GM12878 (cell line): Measurements from ENCODE around the gene MAML2. TPM values are rescaled to one million over a fixed set of nuclear protein-coding genes. Genes with fewer than 3 reads are reported as not detected.

ENCODE experiments used
- ATAC-seq: fragments of 200-7000 bp; cut with Tn5 transposase; 3 replicates; pipeline ENCODE4 v1.9.1; 2020; ENCODE audit warnings: mild to moderate bottlenecking, moderate library complexity
- BruUV-seq: library from RNA; stranded (reverse); fragments of 400-500 nt; replicated peaks from 2 replicates; lab custom pipeline; 2021; lab: Mats Ljungman, UMichigan
- CTCF ChIA-PET: fragments of 300-600 bp; sonication (Branson Sonifier 250); formaldehyde crosslinking; extraction: SDS; loops from one replicate; lab custom pipeline; 2021; ENCODE audit warnings: inconsistent platforms; lab: Yijun Ruan, JAX
- POLR2A ChIA-PET: fragments of 350-600 bp; formaldehyde crosslinking; extraction: SDS; loops from one replicate; lab custom pipeline; 2021; ENCODE audit warnings: inconsistent platforms; lab: Charles Lee
- RAD21 ChIA-PET: fragments of 300-600 bp; sonication (Branson Sonifier 250); formaldehyde crosslinking; loops from one replicate; lab custom pipeline; 2023; ENCODE audit warnings: antibody characterized with exemption; ENCODE audit not compliant: unreplicated experiment; lab: Charles Lee
- SMC1A ChIA-PET: fragments of 300-600 bp; sonication (Branson Sonifier 250); formaldehyde crosslinking; loops from one replicate; lab custom pipeline; 2023; ENCODE audit not compliant: unreplicated experiment, uncharacterized antibody; lab: Charles Lee
- DNase-seq: peaks from one replicate; pipeline ENCODE4 v3.0.0-alpha.2; 2011; ENCODE audit warnings: low read depth, low spot score
- FAIRE-seq: peaks from 3 replicates; lab custom pipeline; 2011; peaks lifted over from hg19 to GRCh38; lab: Jason Lieb, UNC
- H2AFZ ChIP-seq: 2 replicates; pipeline ENCODE4 v1.6.0; 2011; ENCODE audit warnings: low read depth, low read length, control low read depth; ENCODE audit not compliant: control insufficient read depth
- H3K27ac ChIP-seq: 2 replicates; pipeline ENCODE4 v1.5.1; 2011; ENCODE audit warnings: control low read depth; ENCODE audit not compliant: control insufficient read depth, insufficient read depth
- H3K27me3 ChIP-seq, 2 experiments: replicated peaks in 1 of 2; 2 replicates each; pipeline versions ENCODE4 v1.6.0 to v1.6.1; 2011; ENCODE audit warnings: low read length in 1 of 2; ENCODE audit not compliant: control insufficient read depth in 2 of 2, insufficient read depth in 2 of 2
- H3K36me3 ChIP-seq, 2 experiments: 2 replicates each; pipeline ENCODE4 v1.5.1; 2011; ENCODE audit warnings: low read length in 1 of 2; ENCODE audit not compliant: control insufficient read depth in 2 of 2, insufficient read depth in 2 of 2
- H3K4me1 ChIP-seq: 2 replicates; pipeline ENCODE4 v1.6.1; 2011; ENCODE audit warnings: mild to moderate bottlenecking, low read length, moderate library complexity, mixed read lengths; ENCODE audit not compliant: control insufficient read depth, insufficient read depth
- H3K4me2 ChIP-seq: 2 replicates; pipeline ENCODE4 v1.6.0; 2011; ENCODE audit warnings: control low read depth; ENCODE audit not compliant: control insufficient read depth, insufficient read depth
- H3K4me3 ChIP-seq: fragments of 200-600 bp; sonication (generic); 2 replicates; pipeline ENCODE4 v1.5.1; 2016
- H3K79me2 ChIP-seq: 2 replicates; pipeline ENCODE4 v1.6.0; 2011; ENCODE audit warnings: low read length; ENCODE audit not compliant: control insufficient read depth, insufficient read depth
- H3K9ac ChIP-seq: 2 replicates; pipeline ENCODE4 v1.8.0; 2011; ENCODE audit warnings: low read length, control low read depth, mixed read lengths; ENCODE audit not compliant: control insufficient read depth, insufficient read depth
- H3K9me3 ChIP-seq: replicated peaks from 3 replicates; pipeline ENCODE4 v1.5.1; 2011; ENCODE audit warnings: mild to moderate bottlenecking, low read length; ENCODE audit not compliant: control insufficient read depth, insufficient read depth
- H4K20me1 ChIP-seq: 2 replicates; pipeline ENCODE4 v1.6.0; 2011; ENCODE audit not compliant: control insufficient read depth, insufficient read depth
- CHD1 ChIP-seq: IDR thresholded peaks from 2 replicates; pipeline ENCODE4 v1.6.1; 2012; ENCODE audit warnings: low read depth, low read length, improper control_type of control experiment
- FOS ChIP-seq: IDR thresholded peaks from 3 replicates; pipeline ENCODE4 v1.6.1; 2011; ENCODE audit warnings: borderline replicate concordance; ENCODE audit not compliant: insufficient read length; ENCODE audit errors: extremely low read depth
- JUNB ChIP-seq: IDR thresholded peaks from 2 replicates; pipeline ENCODE4 v1.6.1; 2016; ENCODE audit warnings: antibody characterized with exemption, mild to moderate bottlenecking
- NRF1 ChIP-seq: conservative IDR thresholded peaks from 2 replicates; pipeline ENCODE4 v1.6.1; 2011; ENCODE audit warnings: mild to moderate bottlenecking, low read depth, low read length, improper control_type of control experiment
- RUNX3 ChIP-seq: IDR thresholded peaks from 2 replicates; pipeline ENCODE4 v1.6.1; 2012; ENCODE audit warnings: low read length, inconsistent platforms
- SRF ChIP-seq, 2 experiments: IDR thresholded peaks; 2 replicates each; pipeline ENCODE4 v1.6.1; 2011; ENCODE audit warnings: low read depth in 2 of 2, low read length in 2 of 2, mild to moderate bottlenecking in 1 of 2, moderate library complexity in 1 of 2
- TAF1 ChIP-seq: IDR thresholded peaks from 2 replicates; pipeline ENCODE4 v1.6.1; 2011; ENCODE audit warnings: mild to moderate bottlenecking, low read depth, low read length, borderline replicate concordance
- ZNF217 ChIP-seq: fragments of 450-650 bp; IDR thresholded peaks from 2 replicates; pipeline ENCODE4 v1.6.1; 2017; ENCODE audit warnings: antibody characterized with exemption, mild to moderate bottlenecking
- ZZZ3 ChIP-seq: IDR thresholded peaks from 2 replicates; pipeline ENCODE4 v1.6.1; 2011; ENCODE audit warnings: low read depth; ENCODE audit not compliant: control insufficient read depth, insufficient read length
- WGBS: methylation state at CpG from one replicate; pipeline ENCODE4 v1.1.6; 2016; ENCODE audit warnings: low lambda C conversion rate; ENCODE audit not compliant: insufficient replicate concordance, insufficient coverage; ENCODE audit errors: missing lambda C conversion rate; 5-methylcytosine and 5-hydroxymethylcytosine counted together
- in situ Hi-C: fragments of 300-500 bp; cut with MboI; formaldehyde crosslinking; loops from 9 replicates; pipeline ENCODE4 v1.14.3; 2018; ENCODE audit warnings: mixed read lengths
- intact Hi-C: fragments of 100-400 bp; cut with micrococcal nuclease; formaldehyde crosslinking; loops from one replicate; pipeline ENCODE4 v1.14.2; 2022; ENCODE audit not compliant: unreplicated experiment
- polyA plus RNA-seq, 11 experiments: library from polyadenylated mRNA; depleted of rRNA in 4 of 11; unstranded in 6 of 11; stranded (reverse) in 5 of 11; fragments of >200 nt; fragmentation: Nextera tagmentation in 4 of 11; fragmentation: Illumina TruSeq in 1 of 11; extraction: Ambion mirVana in 4 of 11; extraction: Trizol in 1 of 11; gene quantifications; 1 replicate in 1 of 11; 2 replicates in 10 of 11; pipeline versions ENCODE4 v1.2.1 to v1.2.3, GENCODE V29; 2011 to 2016; ENCODE audit warnings: inconsistent platforms in 2 of 11, missing spikeins in 2 of 11, low read depth in 1 of 11
- total RNA-seq, 4 experiments: library from RNA; depleted of rRNA in 3 of 4; stranded (reverse); fragments of >200 nt in 3 of 4; fragmentation: Illumina TruSeq in 1 of 4; extraction: Trizol in 1 of 4; gene quantifications; 2 replicates each; pipeline versions ENCODE4 v1.2.1 to v1.2.3, GENCODE V29; 2013 to 2021
- TF ChIP-seq, protein P1 (sequence below): fragments of 450-650 bp; IDR thresholded peaks from 2 replicates; pipeline ENCODE4 v1.6.1; 2016; ENCODE audit warnings: mild to moderate bottlenecking, moderate library complexity, borderline replicate concordance
- TF ChIP-seq, protein P2 (sequence below): IDR thresholded peaks from 2 replicates; pipeline ENCODE4 v1.6.1; 2012; ENCODE audit warnings: mild to moderate bottlenecking, low read depth, low read length

Gene MAML2
- total and polyA plus RNA-seq, 10 of the 15 experiments (the other 5 are each of a cell fraction or from before 2014, with no cell fraction given), result 2.5 to 15.1 (median 12.0) TPM

DNA sequence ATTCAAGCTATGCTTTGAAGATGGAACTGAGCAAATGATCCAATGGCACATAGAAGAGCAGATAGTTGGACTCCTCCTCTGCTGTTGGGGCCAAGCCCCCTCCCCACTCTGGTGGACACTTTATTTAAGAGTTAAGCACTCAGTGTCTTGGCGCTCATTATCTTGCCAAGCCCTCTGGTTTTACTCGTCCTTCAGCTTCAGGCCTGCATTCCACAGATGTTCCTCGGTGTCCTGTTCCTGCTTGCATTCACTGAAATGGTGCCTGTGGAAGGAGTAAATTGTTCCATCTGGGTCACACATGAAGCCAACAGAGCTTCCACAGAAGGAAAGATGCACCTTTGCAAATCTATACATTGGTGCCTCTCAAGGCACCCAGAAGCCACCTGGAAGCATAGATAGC is 26.1 kb downstream of the MAML2 start:
- in situ Hi-C loops (no loop called here), intact Hi-C loops (no loop called here)
- no peak overlapping the region for H3K4me3 ChIP-seq
- no peaks in the 10 kb centered on the region for H4K20me1 ChIP-seq
- H3K27ac ChIP-seq, result no peak overlapping the region
- DNase-seq, result no peak
- H3K79me2 ChIP-seq, result peaks cover 69% of the 10 kb centered on the region
- no peak for FAIRE-seq
- 100% methylated on average over 3 of the region's 3 CpGs for WGBS
- H2AFZ ChIP-seq, result no peak overlapping the region
- ChIA-PET RAD21 (interaction anchor here (1.4 kb wide), 1 partner anchor 8 kb away, joined by 4 read pairs; no protein-coding TSS in a partner anchor), SMC1A (interaction anchor here (1.3 to 2.5 kb wide), 2 partner anchors 9 to 22 kb away, joined by 3 to 12 read pairs; no protein-coding TSS in a partner anchor), CTCF (no interaction called here), POLR2A (no interaction called here)
- H3K4me2 ChIP-seq, result no peak overlapping the region
- H3K27me3 ChIP-seq, result no peaks in the 10 kb centered on the region
- BruUV-seq, result no TSS peak
- TF ChIP-seq ZZZ3, result no peak
- TF ChIP-seq ZNF217, result no peak
- TF ChIP-seq CHD1, result no peak
- TF ChIP-seq FOS, result no peak
- TF ChIP-seq NRF1, result no peak
- TF ChIP-seq JUNB, result no peak
- TF ChIP-seq, protein P1, sequence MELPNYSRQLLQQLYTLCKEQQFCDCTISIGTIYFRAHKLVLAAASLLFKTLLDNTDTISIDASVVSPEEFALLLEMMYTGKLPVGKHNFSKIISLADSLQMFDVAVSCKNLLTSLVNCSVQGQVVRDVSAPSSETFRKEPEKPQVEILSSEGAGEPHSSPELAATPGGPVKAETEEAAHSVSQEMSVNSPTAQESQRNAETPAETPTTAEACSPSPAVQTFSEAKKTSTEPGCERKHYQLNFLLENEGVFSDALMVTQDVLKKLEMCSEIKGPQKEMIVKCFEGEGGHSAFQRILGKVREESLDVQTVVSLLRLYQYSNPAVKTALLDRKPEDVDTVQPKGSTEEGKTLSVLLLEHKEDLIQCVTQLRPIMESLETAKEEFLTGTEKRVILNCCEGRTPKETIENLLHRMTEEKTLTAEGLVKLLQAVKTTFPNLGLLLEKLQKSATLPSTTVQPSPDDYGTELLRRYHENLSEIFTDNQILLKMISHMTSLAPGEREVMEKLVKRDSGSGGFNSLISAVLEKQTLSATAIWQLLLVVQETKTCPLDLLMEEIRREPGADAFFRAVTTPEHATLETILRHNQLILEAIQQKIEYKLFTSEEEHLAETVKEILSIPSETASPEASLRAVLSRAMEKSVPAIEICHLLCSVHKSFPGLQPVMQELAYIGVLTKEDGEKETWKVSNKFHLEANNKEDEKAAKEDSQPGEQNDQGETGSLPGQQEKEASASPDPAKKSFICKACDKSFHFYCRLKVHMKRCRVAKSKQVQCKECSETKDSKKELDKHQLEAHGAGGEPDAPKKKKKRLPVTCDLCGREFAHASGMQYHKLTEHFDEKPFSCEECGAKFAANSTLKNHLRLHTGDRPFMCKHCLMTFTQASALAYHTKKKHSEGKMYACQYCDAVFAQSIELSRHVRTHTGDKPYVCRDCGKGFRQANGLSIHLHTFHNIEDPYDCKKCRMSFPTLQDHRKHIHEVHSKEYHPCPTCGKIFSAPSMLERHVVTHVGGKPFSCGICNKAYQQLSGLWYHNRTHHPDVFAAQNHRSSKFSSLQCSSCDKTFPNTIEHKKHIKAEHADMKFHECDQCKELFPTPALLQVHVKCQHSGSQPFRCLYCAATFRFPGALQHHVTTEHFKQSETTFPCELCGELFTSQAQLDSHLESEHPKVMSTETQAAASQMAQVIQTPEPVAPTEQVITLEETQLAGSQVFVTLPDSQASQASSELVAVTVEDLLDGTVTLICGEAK, result no peak
- TF ChIP-seq TAF1, result no peak
- TF ChIP-seq, protein P2, sequence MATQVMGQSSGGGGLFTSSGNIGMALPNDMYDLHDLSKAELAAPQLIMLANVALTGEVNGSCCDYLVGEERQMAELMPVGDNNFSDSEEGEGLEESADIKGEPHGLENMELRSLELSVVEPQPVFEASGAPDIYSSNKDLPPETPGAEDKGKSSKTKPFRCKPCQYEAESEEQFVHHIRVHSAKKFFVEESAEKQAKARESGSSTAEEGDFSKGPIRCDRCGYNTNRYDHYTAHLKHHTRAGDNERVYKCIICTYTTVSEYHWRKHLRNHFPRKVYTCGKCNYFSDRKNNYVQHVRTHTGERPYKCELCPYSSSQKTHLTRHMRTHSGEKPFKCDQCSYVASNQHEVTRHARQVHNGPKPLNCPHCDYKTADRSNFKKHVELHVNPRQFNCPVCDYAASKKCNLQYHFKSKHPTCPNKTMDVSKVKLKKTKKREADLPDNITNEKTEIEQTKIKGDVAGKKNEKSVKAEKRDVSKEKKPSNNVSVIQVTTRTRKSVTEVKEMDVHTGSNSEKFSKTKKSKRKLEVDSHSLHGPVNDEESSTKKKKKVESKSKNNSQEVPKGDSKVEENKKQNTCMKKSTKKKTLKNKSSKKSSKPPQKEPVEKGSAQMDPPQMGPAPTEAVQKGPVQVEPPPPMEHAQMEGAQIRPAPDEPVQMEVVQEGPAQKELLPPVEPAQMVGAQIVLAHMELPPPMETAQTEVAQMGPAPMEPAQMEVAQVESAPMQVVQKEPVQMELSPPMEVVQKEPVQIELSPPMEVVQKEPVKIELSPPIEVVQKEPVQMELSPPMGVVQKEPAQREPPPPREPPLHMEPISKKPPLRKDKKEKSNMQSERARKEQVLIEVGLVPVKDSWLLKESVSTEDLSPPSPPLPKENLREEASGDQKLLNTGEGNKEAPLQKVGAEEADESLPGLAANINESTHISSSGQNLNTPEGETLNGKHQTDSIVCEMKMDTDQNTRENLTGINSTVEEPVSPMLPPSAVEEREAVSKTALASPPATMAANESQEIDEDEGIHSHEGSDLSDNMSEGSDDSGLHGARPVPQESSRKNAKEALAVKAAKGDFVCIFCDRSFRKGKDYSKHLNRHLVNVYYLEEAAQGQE, result no peak
- TF ChIP-seq RUNX3, result no peak
- no peak for TF ChIP-seq SRF (IDR thresholded peaks at IDR 0.05; ENCODE audit: low read depth in 2 of 2, low read length in 2 of 2)
- H3K9me3 ChIP-seq, result no peaks in the 10 kb centered on the region
- H3K36me3 ChIP-seq, result peaks cover 0 to 3% of the 10 kb centered on the region in 2 experiments; a peak in 2 of 4 replicates
- no peak for ATAC-seq
- H3K4me1 ChIP-seq, result peaks cover 20% of the 10 kb centered on the region
- no peak overlapping the region for H3K9ac ChIP-seq
